Ascending aorta (tissue), 2 donors: Measurements from ENCODE around the gene ST6GALNAC2. TPM values are rescaled to one million over a fixed set of nuclear protein-coding genes. Genes with fewer than 3 reads are reported as not detected.

Source experiments
- DNase-seq, 2 donors: peaks; one replicate each; pipeline ENCODE4 v3.0.0-alpha.2; 2019; ENCODE audit warnings: low spot score in 2 of 2
- H3K27ac ChIP-seq, 2 donors: fragments of 200-600 bp; sonication (generic); one replicate each; pipeline ENCODE4 v1.5.1; 2016 to 2017; ENCODE audit warnings: mild to moderate bottlenecking in 1 of 2
- H3K27me3 ChIP-seq: fragments of 200-600 bp; sonication (generic); one replicate; pipeline ENCODE4 v1.5.1; 2017
- H3K36me3 ChIP-seq, 2 donors: fragments of 200-600 bp; sonication (generic); one replicate each; pipeline ENCODE4 v1.5.1; 2016
- H3K4me1 ChIP-seq, 2 donors: fragments of 200-600 bp; sonication (generic); one replicate each; pipeline ENCODE4 v1.5.1; 2016 to 2017; ENCODE audit warnings: mild to moderate bottlenecking in 1 of 2
- H3K4me3 ChIP-seq, 2 donors: fragments of 200-600 bp; sonication (generic); one replicate each; pipeline ENCODE4 v1.5.1; 2016 to 2017; ENCODE audit warnings: mild to moderate bottlenecking in 1 of 2
- H3K9me3 ChIP-seq, 2 donors: fragments of 200-600 bp; sonication (generic); one replicate each; pipeline ENCODE4 v1.5.1; 2016
- intact Hi-C: fragments of 100-400 bp; cut with DNase I; formaldehyde crosslinking; loops from one replicate; pipeline ENCODE4 v1.15.1; 2023
- total RNA-seq: library from RNA; depleted of rRNA; stranded (reverse); fragments of >200 nt; gene quantifications from one replicate; pipeline ENCODE4 v1.1.0, GENCODE V29; 2016
- TF ChIP-seq, protein P1 (sequence below), 3 experiments: fragments of 200-600 bp in 2 of 3; fragments of 450-650 bp in 1 of 3; sonication (generic) in 2 of 3; IDR thresholded peaks; one replicate each; pipeline ENCODE4 v1.5.1; 2016 to 2019; ENCODE audit warnings: antibody characterized with exemption in 3 of 3, mild to moderate bottlenecking in 1 of 3, moderate library complexity in 1 of 3

ST6GALNAC2 gene
- total RNA-seq, 1 donor from 2014 or later = 15.8 TPM

DNA sequence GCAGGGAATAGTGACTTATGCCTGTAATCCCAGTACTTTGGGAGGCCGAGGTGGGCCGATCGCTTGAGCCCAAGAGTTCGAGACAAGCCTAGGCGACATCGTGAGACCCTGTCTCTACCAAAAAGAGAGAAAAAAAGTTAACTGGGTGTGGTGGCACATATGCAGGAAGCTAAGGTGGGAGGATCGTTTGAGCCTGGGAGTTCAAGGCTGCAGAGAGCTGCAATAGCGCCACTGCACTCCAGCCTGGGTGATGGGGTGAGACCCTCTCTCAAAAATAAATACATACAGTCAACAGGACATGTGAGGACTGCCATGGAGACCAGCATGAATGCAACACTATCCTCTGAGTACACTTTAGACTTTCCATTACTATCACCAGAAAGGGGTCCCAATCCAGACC lies 15.4 kb upstream of the ST6GALNAC2 start:
- Histone ChIP-seq H3K4me1 (no peaks in the 10 kb centered on the region), H3K4me3 (no peak overlapping the region), H3K9me3 (no peaks in the 10 kb centered on the region), H3K27me3 (no peaks in the 10 kb centered on the region), H3K27ac (no peak overlapping the region), H3K36me3 (no peaks in the 10 kb centered on the region)
- TF ChIP-seq, protein P1, sequence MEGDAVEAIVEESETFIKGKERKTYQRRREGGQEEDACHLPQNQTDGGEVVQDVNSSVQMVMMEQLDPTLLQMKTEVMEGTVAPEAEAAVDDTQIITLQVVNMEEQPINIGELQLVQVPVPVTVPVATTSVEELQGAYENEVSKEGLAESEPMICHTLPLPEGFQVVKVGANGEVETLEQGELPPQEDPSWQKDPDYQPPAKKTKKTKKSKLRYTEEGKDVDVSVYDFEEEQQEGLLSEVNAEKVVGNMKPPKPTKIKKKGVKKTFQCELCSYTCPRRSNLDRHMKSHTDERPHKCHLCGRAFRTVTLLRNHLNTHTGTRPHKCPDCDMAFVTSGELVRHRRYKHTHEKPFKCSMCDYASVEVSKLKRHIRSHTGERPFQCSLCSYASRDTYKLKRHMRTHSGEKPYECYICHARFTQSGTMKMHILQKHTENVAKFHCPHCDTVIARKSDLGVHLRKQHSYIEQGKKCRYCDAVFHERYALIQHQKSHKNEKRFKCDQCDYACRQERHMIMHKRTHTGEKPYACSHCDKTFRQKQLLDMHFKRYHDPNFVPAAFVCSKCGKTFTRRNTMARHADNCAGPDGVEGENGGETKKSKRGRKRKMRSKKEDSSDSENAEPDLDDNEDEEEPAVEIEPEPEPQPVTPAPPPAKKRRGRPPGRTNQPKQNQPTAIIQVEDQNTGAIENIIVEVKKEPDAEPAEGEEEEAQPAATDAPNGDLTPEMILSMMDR (IDR thresholded peaks at IDR 0.05) = no peak
- no peak for DNase-seq
- intact Hi-C loops = no loop called here

DNA sequence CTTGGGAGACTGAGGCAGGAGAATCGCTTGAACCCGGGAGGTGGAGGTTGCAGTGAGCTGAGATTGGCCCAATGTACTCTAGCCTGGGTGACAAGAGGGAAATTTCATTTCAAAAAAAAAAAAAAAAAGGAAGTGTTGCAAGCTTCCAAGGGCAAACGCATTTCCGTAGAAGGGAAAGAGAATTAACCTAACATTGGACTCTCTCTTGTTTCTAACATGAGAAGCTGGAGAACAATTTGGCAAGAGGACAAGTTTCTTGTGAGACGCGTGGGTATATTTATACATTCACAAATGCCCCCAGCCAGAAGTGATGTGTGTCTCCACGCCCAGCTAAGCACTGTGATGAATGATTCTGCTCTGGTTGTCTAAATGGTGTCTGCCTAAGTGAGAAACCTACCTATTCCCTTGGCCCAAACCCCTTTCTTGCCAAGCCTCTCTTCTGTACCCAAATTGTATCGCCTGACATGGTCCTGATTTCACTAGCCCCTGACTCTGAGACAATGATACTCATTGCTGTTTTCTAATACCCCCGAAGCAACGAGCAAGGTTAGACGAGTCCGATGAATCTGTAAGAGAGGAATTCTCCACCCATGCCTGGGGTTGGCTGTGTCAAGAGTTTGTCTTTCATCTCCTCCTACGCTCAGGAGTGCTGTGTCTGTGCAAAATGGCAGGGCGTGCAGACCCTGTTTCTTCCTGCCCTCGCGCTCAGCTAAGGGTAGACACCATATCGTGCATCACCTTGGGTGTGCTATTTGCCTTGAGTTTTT lies 14.2 kb upstream of the ST6GALNAC2 start:
- Histone ChIP-seq H3K4me3 (no peak overlapping the region), H3K9me3 (no peaks in the 10 kb centered on the region), H3K4me1 (no peaks in the 10 kb centered on the region), H3K27ac (no peak overlapping the region), H3K27me3 (no peaks in the 10 kb centered on the region), H3K36me3 (no peaks in the 10 kb centered on the region)
- TF ChIP-seq, protein P1 (IDR thresholded peaks at IDR 0.05) = no peak
- intact Hi-C loops = no loop called here
- no peak for DNase-seq

DNA sequence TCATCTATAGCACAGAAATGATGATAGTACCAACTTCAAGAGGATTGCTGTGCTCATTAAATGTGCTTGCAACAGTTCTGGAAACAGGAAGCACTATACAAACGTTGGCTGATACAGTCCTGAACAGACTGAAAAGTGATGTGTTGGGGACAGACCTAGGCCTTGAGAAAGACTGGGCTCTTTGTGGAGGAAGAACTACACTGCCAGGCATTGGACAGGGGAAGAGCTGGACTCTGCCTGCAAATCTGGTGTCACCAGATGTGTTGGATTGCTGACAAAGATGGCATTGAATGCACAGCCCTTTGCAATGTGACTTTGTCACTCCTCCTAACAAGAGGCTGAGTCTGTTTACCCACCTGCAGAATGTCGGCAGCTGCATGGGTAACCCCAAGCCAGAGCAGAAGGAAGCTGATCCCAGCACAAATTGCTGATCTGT lies 12.4 kb upstream of the ST6GALNAC2 start:
- DNase-seq = no peak
- Histone ChIP-seq H3K9me3 (no peaks in the 10 kb centered on the region), H3K4me1 (no peaks in the 10 kb centered on the region), H3K27me3 (no peaks in the 10 kb centered on the region), H3K4me3 (no peak overlapping the region), H3K36me3 (no peaks in the 10 kb centered on the region), H3K27ac (no peak overlapping the region)
- TF ChIP-seq, protein P1 (IDR thresholded peaks at IDR 0.05) = no peak
- intact Hi-C loops = no loop called here

DNA sequence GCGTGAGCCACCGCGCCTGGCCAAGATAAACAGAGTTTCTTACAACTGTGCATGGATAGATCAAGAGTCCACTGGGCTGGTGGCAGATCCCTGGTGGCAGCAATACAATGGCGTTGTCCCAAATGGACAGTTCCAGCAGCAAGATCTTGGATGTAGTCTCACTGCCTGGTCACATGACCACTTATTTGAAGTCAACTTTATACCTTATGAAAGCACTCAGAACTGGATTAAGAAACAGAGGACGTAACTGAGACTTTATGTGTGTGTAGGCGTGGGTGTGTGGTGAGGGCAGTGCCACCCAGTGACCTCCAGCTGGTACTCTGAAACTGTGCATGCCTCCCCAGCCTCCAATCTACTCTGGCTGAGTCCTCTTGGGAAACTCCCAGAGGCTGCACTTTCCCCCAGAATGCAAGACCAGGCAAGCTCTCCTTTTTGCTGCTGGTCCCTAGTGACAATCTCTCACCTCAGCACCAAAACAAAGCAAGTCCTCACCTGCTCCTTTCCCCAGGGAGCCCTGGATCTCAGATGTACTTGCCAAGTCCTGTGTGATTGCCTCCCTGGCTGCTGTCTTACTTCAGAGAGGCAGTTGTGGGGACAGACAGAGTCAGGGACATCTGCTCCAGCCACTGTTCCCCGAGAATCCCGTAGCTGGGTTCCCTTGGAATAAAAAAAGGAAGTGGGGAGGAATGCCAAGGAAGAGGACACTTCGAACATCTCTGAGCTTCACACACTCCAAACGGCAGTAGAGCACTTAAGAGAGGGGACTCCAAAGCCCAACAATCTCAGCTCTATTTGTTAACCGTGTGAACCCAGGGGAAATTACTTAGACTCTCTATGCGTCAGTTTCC lies 11.7 kb upstream of the ST6GALNAC2 start:
- Histone ChIP-seq H3K36me3 (no peaks in the 10 kb centered on the region), H3K4me3 (no peak overlapping the region), H3K9me3 (no peaks in the 10 kb centered on the region), H3K4me1 (no peaks in the 10 kb centered on the region), H3K27ac (no peak overlapping the region), H3K27me3 (no peaks in the 10 kb centered on the region)
- TF ChIP-seq, protein P1 (IDR thresholded peaks at IDR 0.05) = no peak
- intact Hi-C loops = no loop called here
- no peak for DNase-seq

DNA sequence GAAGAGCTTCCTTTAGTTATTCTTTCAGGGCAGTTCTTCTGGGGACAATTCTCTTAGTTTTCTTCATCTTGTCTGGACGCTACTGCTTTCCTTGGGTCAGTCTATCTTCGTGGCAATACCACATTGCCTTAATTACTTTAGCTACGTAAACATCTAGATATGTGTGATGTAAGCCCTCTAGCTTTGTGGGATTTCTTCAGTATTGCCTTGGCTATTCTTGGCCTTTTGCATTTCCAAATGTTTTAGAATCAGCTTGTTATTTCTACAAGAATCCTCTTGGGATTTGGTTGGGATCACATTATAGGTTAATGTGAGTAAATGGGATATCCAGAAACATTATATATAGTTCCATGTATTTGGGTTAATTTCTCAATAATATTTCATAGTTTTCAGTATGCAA lies 9.0 kb upstream of the ST6GALNAC2 start:
- Histone ChIP-seq H3K36me3 (no peaks in the 10 kb centered on the region), H3K4me1 (no peaks in the 10 kb centered on the region), H3K27ac (no peak overlapping the region), H3K9me3 (no peaks in the 10 kb centered on the region), H3K27me3 (no peaks in the 10 kb centered on the region), H3K4me3 (no peak overlapping the region)
- intact Hi-C loops = no loop called here
- TF ChIP-seq, protein P1 (IDR thresholded peaks at IDR 0.05) = no peak
- DNase-seq = no peak
